ENCODE data around the gene CTLA4.

CTLA4 gene

DNA sequence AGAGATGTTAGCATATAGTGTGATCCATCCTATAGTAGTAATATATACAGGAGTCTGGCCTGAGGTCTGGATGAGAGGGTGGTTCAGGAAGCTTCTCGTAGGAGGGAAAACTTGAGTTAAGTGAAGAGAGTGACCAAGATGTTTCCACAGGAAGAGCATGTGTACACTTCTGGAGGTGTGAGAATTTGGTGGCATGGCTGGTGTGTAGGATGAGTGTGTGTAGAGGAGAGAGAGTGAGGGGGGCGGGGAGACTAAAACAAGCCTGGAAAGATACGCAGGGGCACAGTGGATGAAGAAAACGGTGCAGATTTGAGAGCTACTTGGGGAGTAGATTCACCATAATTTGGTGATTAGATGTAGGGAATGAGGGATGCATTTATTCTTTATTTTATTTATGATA is 43.5 kb upstream of the CTLA4 start:
- H3K4me3 ChIP-seq (replicated peaks in 1 of 2; ENCODE audit: low read depth in 2 of 2, low read length in 2 of 2), result no peak overlapping the region
- DNase-seq (ENCODE audit: low read depth in 2 of 2), result no peak
- TF ChIP-seq, protein P1, sequence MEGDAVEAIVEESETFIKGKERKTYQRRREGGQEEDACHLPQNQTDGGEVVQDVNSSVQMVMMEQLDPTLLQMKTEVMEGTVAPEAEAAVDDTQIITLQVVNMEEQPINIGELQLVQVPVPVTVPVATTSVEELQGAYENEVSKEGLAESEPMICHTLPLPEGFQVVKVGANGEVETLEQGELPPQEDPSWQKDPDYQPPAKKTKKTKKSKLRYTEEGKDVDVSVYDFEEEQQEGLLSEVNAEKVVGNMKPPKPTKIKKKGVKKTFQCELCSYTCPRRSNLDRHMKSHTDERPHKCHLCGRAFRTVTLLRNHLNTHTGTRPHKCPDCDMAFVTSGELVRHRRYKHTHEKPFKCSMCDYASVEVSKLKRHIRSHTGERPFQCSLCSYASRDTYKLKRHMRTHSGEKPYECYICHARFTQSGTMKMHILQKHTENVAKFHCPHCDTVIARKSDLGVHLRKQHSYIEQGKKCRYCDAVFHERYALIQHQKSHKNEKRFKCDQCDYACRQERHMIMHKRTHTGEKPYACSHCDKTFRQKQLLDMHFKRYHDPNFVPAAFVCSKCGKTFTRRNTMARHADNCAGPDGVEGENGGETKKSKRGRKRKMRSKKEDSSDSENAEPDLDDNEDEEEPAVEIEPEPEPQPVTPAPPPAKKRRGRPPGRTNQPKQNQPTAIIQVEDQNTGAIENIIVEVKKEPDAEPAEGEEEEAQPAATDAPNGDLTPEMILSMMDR (IDR thresholded peaks at IDR 0.05; ENCODE audit: low read depth, low read length), result no peak

GRCh38 chr2:203824603-203825002 is 43.0 kb upstream of the CTLA4 start:
- DNase-seq (ENCODE audit: low read depth in 2 of 2), result no peak
- no peak overlapping the region for H3K4me3 ChIP-seq (replicated peaks in 1 of 2; ENCODE audit: low read depth in 2 of 2, low read length in 2 of 2)
- TF ChIP-seq, protein P1 (IDR thresholded peaks at IDR 0.05; ENCODE audit: low read depth, low read length), result no peak

DNA sequence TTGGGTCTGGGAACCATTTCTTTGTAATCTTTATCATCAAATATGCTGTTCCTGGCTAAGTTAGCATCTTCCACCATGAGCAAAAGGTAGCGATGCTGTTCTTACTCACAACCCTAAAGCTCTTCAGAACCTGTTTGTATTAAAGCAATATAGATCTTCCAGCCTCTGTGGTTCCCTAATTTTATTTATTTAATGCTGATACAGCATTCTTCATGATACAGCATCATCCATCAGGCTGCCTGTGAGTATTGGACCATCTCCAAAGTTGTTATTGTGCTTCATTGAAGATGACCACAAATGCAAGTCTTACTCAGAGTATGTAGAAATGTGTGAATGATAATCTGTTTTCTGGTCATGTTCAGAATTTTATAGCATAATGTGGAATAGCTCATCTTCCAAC is 40.9 kb upstream of the CTLA4 start:
- TF ChIP-seq, protein P1 (IDR thresholded peaks at IDR 0.05; ENCODE audit: low read depth, low read length), result no peak

GRCh38 chr2:203830304-203831055 is 37.1 kb upstream of the CTLA4 start:
- TF ChIP-seq, protein P1 (IDR thresholded peaks at IDR 0.05; ENCODE audit: low read depth, low read length), result no peak
- DNase-seq (ENCODE audit: low read depth in 2 of 2), result no peak
- H3K4me3 ChIP-seq (replicated peaks in 1 of 2; ENCODE audit: low read depth in 2 of 2, low read length in 2 of 2), result no peak overlapping the region

More for the DNA sequence above, 40.9 kb upstream of the CTLA4 start:
- no peak overlapping the region for H3K4me3 ChIP-seq (replicated peaks in 1 of 2; ENCODE audit: low read depth in 2 of 2, low read length in 2 of 2)
- DNase-seq (ENCODE audit: low read depth in 2 of 2), result no peak

- no peak overlapping the region for H3K4me3 ChIP-seq (replicated peaks in 1 of 2; ENCODE audit: low read depth in 2 of 2, low read length in 2 of 2)
- DNase-seq (ENCODE audit: low read depth in 2 of 2), result no peak
- TF ChIP-seq, protein P1 (IDR thresholded peaks at IDR 0.05; ENCODE audit: low read depth, low read length), result no peak
Observed at GRCh38 chr2:203835420-203835819, 32.2 kb upstream of the CTLA4 start.

- TF ChIP-seq, protein P1 (IDR thresholded peaks at IDR 0.05; ENCODE audit: low read depth, low read length), result no peak
- no peak for DNase-seq (ENCODE audit: low read depth in 2 of 2)
- H3K4me3 ChIP-seq (replicated peaks in 1 of 2; ENCODE audit: low read depth in 2 of 2, low read length in 2 of 2), result no peak overlapping the region
Observed at GRCh38 chr2:203835892-203836800, 31.4 kb upstream of the CTLA4 start.

All from cardiac fibroblast (primary cell).